Measurements from ENCODE around the gene ANKRD2.
"Not testable (repeated sequence)": the region's sequence is repeated elsewhere in the genome, so short reads cannot be mapped to it uniquely, and the experiment has no call there.

The ANKRD2 gene

DNA sequence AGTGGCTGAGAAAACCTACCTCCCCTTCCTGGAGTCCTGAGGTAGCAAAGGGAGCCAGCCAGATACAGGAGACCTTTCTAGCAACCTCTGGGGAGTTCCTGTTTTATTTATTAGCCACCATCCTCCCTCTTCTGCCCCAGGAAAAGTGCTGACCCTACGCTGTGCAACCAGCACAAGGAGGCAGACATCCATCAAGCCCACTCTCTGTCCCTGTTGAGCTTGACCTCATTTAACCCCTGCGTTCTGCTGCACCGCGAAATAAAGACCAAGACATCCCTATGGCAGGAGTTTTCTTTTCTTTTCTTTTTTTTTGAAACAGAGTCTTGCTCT, 25.3 kb upstream of the ANKRD2 start:
- DNase-seq = no peak

DNA sequence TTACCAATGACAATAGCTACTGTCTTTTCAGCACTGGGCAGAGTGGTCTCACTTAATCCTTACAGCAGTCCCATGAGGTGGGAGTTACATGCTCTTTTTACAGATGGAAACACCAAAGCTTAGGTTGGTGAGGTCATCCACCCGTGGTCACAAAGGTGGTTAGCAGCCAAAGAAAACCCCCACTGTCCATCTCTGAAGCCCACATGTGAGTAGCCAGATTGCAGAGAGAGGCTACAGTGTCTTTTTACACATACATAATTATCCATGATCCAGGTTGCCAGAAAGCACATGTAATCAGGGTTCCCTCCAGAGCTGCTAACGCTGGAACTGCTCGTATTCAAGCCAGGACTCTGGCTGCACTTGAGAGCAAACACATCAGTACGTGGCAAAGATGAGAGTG, 24.6 kb upstream of the ANKRD2 start:
- DNase-seq = no peak

DNA sequence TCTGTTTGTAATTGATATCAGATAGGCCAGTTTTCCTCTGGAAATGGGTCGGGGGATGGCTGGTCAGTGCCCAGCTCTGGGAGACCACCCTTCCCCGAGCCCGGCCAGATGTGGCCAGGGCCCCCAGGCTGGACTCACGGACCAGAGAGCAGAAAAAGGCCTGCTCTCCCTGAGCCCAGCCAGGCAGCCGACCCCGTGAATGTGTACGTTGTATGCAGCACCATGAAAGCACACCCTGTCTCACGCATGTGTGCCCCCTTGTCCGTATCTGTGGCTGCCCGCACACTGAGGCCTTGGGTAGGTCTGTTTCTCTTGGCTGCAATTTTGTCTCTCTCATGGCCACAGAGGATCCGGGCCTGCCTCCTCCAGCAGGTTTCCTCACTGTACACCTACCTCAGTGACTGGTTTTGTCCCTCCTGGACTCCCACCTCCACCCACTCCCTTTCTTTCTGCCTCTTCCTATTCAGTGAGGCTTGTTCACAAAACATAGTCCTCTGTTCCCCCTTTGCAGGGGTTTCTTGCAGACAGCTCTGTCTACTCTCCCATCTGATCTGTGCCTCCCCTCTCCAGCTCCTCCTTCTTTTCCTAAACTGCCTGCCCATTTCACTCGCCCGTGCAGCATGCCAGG, 23.6 kb upstream of the ANKRD2 start:
- DNase-seq = no peak

DNA sequence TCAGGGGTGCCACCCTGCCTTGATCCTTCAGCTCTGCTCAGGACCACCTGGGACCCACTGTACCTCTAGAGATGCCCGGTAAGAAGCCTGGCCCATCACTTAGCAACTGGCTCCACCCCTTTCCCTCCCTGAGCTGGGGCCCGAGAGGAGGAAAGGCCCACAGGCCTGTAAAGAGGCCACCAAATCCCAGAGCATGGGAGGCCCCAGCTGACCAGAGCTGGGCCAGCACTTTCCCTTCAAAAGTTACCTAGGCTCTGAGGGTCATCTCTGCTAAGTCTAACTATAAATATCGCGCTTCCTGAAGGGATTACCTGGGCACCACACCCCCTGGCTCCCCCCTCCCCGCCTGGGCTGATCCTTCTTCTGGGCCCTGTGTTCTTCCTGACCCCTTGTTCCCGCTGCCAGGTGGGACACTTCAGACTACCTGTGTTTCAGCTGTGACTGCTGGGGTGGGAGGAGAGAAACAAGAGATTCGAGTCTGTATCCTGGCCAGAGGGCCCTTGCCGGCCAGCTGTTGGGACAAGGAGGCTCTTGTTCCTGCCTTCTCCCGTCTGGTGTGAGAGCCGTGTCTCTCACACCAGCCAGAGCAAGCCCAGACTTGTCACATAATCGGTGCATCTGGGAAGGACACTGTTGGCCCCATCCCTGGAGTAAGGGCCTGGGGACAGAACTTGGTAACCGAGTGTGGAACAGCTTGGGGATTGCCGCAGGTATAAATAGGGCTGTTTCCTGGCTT, 22.8 kb upstream of the ANKRD2 start:
- DNase-seq = peak; percentile 34

DNA sequence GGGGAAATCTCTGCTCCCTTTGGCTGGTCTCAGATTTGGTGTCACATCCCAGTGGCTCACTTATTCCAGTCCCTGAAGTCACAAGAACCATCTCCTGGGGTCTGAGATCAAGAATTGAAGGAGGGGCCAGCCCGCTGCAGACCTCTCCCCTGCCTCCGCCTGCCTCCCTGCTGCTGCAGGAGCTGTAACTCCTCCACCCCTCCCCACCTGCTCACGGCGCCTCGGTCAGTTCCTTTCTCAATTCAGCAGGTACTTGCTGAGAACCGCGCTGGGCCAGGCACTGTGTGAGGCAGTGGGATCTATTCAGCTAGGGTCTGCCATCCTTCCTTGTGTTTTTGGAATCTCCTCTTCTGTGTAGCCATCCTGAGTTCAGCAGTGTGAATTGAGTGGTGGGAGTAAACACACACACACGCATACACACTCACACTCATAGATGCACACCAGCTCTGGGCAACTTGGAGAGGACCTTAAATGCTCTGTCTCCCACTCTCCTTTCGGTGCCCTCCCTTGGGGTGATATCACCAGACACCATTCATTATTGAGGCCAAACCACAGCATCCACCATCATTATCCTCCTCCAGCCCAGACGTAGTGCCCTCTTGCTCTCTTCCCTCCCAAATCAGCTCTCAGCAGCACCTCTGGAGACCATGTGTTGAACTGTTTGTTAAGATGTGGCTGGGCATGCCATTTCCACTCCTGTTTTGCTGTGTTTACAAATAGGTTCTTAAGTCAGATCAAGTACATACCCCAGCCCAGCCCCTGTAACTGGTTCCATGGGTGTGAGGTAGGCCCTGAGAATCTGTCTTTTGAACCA, 22.0 kb upstream of the ANKRD2 start:
- DNase-seq = no peak

DNA sequence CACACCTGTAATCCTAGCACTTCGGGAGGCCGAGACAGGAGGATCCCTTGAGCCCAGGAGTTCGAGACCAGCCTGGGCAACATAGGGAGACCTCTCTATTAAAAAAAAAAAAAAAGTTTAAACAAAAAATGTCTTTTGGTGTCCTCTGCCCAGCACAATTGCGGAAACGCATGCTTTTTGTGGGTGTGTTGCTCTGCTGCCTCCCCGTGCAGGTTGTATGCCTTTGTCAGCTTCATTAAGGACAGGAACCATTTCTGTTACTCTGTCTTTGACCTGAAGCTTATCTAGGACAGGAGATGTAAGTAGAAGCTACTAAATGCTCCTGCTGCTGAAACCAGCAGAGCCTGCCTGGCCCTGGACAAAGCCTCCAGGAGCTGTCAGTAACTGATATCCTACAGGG, 21.3 kb upstream of the ANKRD2 start:
- no peak for DNase-seq

DNA sequence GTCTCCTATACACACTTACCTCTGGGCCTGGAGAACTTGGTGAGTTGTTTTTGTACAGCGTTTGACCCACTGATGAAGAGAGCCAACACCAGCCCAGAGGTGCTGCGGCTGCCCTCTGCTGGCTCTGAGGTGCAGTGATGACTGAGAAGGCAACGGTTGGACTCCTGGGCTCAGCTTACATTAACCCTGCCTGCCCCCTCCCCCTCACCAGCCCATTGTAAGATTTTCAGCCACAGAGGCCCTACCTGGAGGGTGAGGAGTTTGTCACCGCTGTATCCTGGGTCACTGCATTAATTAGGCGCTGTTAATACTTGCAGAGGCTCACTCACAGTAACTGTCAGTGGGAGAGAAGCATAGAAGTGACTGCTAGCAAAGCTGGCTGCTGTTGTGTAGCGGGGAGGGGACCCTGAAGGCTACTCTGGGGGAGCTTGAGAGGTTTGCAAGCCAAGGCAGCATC, 19.0 kb upstream of the ANKRD2 start:
- no peak for DNase-seq

DNA sequence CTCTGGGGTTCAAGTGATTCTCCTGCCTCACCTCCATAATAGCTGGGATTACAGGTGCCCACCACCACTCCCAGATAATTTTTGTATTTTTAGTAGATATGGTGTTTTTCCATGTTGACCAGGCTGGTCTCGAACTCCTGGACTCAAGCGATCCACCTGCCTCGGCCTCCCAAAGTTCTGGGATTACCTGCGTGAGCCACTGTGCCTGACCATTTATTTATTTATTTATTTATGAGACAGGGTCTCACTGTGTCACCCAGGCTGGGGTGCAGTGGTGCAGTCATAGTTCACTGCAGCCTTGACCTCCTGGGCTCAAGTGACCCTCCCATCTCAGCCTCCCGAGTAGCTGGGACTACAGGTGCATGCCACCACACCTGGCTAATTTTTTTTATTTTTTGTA, 18.2 kb upstream of the ANKRD2 start:
- not testable (repeated sequence) for DNase-seq

DNA sequence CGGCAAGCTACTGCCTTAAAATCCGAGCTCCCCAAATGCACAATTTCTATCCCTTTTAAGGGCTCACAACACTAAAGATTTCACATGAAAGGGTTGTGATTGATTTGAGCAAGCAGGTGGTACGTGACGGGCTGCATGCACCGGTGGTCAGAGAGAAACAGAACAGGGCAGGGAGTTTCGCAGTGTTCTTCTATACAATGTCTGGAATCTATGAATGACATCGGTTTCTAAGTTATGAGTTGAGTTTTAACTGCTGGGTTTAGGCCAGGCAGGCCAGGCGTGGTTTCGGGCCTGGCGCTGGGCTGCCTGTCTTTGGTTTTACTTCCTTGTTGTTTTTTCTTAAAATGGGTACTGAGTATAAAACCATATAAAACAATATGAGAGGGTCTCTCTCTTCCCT, 17.0 kb upstream of the ANKRD2 start:
- not testable (repeated sequence) for DNase-seq

DNA sequence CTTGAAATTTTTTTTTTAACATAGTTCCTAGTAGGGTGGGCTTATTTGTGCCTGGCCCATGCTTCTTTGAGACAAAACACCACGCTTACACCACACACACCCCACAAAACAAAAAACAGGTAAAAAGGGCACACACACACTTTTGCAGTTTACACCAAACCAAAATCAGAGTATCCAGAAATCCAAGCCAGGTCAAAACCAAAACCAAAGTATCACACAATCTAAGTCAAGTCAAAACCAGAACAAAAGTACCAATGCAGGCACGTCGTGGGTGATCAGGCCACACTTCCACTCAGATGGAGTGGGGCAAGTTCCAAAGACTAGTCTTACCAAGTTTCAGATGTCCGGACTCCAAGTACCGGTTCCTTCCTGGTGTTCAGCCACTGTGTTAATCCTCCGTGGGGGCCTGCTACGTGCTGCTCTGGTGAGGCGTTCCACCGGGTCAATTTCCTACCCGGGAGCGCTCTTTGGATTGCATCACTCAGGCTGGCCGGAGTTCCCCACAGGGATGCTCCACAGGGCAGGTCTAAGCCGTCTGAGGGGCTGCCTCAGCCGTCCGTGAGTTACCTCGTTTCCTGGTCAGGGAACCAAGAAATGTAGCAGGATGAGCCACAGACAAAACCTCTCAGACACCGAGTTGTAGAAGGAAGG, 11.7 kb upstream of the ANKRD2 start:
- DNase-seq = not testable (repeated sequence)

DNA sequence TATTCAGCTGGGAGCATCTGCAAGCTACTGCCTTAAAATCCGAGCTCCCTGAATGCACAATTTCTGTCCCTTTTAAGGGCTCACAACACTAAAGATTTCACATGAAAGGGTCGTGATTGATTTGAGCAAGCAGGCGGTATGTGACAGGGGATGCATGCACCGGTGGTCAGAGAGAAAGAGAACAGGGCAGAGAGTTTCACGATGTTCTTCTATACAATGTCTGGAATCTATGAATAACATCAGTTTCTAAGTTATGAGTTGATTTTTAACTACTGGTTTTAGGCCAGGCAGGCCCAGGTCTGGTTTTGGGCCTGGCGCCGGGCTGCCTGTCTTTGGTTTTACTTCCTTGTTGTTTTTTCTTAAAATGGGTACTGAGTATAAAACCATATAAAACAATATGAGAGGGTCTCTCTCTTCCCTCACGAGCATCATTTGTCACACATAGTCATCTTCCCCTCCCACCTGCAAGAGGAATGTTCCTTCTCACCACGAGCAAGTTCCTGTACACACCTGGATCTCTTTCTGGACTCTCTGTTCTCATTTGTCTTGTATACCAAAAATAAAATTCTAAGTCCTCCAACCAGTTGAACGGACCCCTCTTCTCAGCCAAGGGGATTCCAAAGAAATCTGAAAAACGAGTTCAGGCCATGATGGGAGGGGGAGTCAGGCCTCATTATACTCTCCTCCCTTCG, 11.0 kb upstream of the ANKRD2 start:
- DNase-seq = not testable (repeated sequence)

DNA sequence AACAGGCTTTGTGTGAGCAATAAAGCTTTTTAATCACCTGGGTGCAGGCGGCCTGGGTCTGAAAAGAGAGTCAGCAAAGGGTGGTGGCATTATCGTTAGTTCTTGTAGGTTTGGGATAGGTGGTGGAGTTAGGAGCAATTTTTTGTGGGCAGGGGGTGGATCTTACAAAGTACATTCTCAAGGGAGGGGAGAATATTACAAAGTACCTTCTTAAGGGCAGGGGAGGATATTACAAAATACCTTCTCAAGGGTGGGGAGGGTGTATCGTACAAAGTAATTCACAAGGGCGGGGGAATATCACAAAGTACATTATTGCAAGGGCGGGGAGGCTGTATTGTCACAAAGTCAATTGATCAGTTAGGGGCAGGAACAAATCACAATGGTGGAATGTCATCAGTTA, 10.2 kb upstream of the ANKRD2 start:
- DNase-seq = not testable (repeated sequence)

DNA sequence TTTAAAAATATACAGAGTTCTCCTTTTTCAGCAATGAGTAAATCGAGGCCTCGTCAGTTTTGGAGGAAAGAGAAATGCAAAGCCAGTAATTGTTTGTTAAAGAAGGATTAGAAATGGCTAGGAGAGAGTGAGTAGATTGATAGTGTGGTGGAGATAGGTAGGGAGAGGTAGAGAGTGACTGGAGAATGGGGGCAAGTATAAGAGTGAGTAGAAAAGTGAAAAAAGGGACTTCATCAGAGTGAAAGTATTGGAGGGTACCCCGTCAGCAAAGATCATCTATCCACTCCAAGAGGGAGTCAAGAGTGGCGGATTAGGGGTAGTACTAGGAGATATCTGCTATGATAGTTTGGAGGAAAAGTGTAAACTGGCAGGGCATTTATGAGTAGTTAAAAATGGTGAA, 9.2 kb upstream of the ANKRD2 start:
- no peak for DNase-seq

DNA sequence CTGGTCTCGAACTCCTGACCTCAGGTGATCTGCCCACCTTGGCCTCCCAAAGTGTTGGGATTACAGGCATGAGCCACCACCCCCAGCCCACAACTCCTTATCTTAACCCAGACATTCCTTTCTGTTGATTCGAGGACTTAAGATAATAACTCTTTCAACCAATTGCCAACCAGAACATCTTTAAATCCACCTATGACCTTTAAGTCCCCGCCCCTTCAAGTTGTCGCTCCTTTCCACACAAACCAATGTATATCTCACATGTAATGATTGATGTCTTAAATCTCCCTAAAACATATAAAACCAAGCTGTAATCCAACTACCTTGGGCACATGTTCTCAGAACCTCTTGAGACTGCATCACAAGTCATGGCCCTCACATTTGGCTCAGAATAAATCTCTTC, 7.8 kb upstream of the ANKRD2 start:
- DNase-seq = no peak

DNA sequence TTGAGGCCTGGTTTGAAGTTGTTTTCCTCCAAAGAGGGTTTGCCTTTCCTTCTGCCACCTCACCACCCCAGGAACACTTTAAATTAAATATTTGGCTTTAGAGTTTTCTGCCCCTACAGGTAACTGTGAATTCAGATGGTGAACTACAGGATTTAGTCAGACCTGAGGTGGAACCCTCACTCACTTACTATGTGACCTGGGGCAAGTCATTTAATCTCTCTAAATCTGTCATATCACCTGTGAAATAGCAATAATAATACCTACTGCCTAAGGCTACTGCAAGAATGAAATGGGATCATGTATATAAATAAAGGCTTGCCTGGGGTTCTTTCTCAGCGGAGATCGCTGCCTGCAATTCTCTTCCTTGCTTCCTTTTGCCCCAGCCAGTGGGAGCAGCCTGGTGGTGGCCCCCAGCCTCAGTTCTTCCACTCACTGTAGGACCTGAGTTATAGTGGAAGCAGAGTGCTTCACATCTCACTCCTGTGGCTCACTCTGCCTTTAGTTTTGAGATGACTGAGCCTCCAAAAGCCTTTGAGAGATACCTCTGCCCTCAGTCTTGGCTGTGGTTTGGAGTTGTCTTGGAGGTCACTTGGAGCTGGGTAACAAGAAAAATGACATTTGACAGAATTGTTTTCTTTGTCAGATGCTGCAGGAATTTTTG, 6.1 kb upstream of the ANKRD2 start:
- no peak for DNase-seq

DNA sequence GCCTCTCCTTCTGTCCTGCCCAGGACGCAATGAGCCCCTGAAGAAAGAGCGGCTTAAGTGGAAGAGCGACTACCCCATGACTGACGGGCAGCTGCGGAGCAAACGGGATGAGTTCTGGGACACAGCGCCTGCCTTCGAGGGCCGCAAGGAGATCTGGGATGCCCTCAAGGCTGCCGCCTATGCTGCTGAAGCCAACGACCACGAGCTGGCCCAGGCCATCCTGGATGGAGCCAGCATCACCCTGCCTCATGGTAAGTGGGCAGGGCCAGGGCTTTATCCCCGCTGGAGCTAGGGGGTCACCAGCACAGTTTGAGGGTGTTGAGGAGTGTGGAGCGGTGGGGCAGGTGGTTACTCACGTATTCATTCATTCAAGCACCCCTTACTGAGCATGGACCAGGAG, 4.7 kb upstream of the ANKRD2 start:
- no peak for DNase-seq

DNA sequence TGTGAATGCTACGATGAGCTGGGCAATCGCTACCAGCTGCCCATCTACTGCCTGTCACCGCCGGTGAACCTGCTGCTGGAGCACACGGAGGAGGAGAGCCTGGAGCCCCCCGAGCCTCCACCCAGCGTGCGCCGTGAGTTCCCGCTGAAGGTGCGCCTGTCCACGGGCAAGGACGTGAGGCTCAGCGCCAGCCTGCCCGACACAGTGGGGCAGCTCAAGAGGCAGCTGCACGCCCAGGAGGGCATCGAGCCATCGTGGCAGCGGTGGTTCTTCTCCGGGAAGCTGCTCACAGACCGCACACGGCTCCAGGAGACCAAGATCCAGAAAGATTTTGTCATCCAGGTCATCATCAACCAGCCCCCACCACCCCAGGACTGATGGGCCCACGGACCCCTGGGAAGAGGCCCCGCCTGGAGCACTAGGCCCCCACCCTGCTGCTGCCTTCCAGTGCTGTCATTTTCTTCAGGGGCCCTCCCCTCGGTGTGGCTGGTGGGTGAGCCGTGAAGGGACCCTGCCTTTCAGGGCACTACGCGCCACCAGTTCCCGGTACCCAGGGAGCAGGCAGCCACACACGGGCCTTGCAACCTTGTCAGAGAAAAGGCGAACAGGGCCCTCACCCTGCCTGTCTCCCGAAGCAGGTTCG, 2.3 kb upstream of the ANKRD2 start:
- no peak for DNase-seq

DNA sequence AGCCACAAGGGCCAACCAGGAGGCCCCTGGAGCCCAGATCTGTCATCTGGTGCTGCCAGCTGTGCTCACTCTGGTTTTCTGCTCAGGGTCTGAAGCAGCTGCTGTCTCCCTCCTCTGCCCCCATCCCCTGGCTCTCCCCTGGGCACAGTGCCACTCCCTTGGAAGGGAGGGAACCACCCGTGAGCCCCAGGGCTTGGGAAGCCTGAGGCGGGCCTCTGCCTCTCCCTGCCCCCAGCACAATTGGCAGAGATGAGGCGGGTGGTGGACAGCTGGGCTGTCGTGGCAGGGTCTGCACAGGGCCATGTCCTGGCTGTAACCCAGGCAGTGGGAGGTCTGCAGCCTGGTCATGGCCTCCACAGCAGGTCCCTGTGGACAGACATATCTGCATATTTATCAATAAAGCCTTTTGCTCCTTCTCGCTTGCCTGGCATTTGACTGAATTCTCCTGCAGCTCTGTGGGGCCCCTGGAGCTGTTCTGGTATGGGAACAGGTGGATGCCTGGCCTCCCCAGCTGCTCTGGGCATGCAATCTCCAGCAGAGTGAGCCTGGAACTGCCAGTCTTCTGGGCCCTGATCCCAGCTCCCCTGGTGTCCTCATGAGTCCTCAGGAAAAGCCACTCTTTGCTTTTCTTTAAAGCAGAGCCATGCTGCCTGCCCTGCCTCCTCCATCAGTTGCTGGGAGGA, 1.6 kb upstream of the ANKRD2 start:
- no peak for DNase-seq

DNA sequence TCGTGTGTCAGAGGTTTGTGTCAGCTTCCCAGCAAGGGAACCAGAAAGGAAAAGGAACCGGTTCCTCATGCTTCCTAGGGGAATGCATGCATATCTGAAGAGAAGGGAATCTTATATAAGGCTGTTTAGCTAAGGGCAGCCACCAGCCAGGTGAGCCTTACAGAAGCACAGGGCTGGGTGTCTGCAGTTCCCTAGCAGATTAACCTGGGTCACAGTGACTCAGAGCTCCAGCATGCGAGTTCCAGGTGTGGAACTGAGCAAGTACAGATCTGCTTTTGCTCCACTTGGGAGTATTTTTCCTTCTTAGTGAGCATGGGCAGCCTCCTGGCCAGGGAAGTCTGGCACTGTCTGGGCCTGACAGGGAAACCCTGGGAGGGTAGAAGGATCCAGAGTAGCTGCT, 957 bp upstream of the ANKRD2 start:
- no peak for DNase-seq

DNA sequence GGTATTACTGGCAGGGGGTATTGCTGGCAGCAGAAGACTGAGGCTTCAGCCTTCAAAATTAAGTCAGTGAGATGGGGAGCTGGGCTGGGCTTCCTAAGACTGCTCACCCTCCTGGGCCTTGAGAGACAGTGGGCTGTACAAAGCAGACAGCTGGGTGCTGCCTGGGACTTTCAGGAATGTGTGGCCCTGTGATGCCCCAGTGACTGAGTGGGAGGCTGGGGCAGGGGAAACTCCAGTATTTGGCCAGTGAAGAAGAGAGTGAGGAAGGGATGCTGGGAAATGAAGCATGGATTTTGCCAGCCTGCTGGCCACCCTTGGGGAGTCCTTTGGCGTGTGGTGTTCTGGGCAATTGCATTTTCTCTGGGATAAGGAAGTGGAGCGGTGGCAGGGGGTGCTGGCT, 442 bp downstream of the ANKRD2 start:
- no peak for DNase-seq

DNA sequence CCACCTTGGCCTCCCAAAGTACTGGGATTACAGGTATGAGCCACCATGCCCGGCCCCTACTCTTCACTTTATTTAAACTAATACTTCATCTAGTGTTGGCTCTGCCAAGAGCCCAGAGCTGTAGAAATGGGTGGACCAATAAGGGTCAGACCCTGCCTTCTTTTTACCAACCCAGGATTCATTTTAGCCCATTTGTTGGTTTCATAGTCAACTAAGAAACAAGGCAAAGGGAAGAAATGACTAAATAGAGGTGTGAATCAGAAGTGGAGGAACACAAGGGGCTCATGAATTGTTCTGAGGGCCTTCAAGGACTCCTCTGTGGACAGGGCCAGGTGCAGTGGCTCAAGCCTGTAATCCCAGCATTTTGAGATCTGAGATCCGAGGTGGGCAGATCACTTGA, 1.1 kb downstream of the ANKRD2 start:
- DNase-seq = no peak

All from SHP77 treated with DMSO at 0.1 percent for 48 hours (cell line).